Transverse colon (tissue), 4 donors: ENCODE measurements around the gene ADD1.

Source experiments
- POLR2AphosphoS5 ChIP-seq, 3 donors: sonication (generic); formaldehyde crosslinking; IDR thresholded peaks; one replicate each; pipeline ENCODE4 v1.6.1; 2016; ENCODE audit warnings: antibody characterized with exemption in 3 of 3
- TF ChIP-seq, protein P1 (sequence below), 5 experiments: fragments of 200-600 bp in 3 of 5; fragments of 450-650 bp in 2 of 5; sonication (generic) in 3 of 5; IDR thresholded peaks; 1 replicate in 2 of 5; 2 replicates in 3 of 5; pipeline ENCODE4 v1.5.1; 2016 to 2017; ENCODE audit warnings: antibody characterized with exemption in 5 of 5, inconsistent platforms in 3 of 5, mild to moderate bottlenecking in 2 of 5, moderate library complexity in 1 of 5

DNA sequence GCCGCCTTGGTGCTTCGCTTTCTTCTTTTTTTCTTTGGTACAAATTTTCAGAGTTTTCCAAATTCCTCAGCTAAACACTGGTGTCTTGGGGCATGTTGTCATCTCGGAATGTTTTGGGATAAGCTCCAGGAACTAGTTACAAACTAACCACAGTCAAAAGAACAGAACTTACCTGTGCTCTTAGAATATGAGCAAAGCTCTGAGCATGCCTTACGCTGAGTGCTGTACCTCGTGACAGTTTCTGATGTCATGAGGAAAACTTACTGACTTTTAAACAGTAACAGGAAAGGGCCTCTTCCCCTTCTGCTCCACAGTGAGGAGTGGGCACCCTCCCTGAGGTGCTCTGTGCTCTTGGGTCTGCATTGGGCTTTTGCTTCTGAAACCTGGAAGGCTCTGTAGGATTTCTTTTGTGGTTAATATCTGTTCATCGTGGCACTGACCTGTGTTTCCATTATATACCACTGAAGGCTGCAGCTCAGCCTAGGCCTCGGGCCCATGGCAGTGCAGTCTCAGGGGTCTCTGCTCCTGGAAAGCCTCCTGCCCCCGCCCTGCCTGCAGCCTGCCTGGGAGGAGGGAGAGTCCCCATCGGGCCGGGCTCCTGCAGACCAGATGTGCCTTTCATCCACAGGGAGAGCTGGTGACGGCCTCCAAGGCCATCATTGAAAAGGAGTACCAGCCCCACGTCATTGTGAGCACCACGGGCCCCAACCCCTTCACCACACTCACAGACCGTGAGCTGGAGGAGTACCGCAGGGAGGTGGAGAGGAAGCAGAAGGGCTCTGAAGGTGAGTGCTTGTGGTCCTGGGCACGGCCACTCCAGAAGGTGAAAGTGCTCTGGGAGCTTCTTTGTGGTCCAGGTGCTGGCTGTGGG lies 70.8 kb downstream of the ADD1 start:
- TF ChIP-seq, protein P1, sequence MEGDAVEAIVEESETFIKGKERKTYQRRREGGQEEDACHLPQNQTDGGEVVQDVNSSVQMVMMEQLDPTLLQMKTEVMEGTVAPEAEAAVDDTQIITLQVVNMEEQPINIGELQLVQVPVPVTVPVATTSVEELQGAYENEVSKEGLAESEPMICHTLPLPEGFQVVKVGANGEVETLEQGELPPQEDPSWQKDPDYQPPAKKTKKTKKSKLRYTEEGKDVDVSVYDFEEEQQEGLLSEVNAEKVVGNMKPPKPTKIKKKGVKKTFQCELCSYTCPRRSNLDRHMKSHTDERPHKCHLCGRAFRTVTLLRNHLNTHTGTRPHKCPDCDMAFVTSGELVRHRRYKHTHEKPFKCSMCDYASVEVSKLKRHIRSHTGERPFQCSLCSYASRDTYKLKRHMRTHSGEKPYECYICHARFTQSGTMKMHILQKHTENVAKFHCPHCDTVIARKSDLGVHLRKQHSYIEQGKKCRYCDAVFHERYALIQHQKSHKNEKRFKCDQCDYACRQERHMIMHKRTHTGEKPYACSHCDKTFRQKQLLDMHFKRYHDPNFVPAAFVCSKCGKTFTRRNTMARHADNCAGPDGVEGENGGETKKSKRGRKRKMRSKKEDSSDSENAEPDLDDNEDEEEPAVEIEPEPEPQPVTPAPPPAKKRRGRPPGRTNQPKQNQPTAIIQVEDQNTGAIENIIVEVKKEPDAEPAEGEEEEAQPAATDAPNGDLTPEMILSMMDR (IDR thresholded peaks at IDR 0.05), result no peak
- TF ChIP-seq POLR2AphosphoS5 (IDR thresholded peaks at IDR 0.05), result no peak
